Endothelial cell of umbilical vein (primary cell): ENCODE data around the gene FAM181A. TPM values are rescaled to one million over a fixed set of nuclear protein-coding genes. Genes with fewer than 3 reads are reported as not detected.

ENCODE experiments used
- BruUV-seq: library from RNA; stranded (reverse); fragments of 400-500 nt; replicated peaks from 2 replicates; lab custom pipeline; 2021; lab: Mats Ljungman, UMichigan
- CTCF ChIA-PET: fragments of 300-600, 350-600 bp; sonication (Branson Sonifier 250); formaldehyde crosslinking; loops from one replicate; lab custom pipeline; 2021; ENCODE audit warnings: antibody characterized with exemption, inconsistent platforms; lab: Charles Lee
- POLR2A ChIA-PET: fragments of 300-600, 350-600 bp; sonication (Branson Sonifier 250); formaldehyde crosslinking; loops from one replicate; lab custom pipeline; 2021; ENCODE audit warnings: antibody characterized with exemption, inconsistent platforms; lab: Charles Lee
- DNase-seq: peaks from one replicate; pipeline ENCODE4 v3.0.0-alpha.2; 2011; ENCODE audit warnings: low read depth, low spot score
- FAIRE-seq: peaks from 2 replicates; lab custom pipeline; 2011; peaks lifted over from hg19 to GRCh38; lab: Jason Lieb, UNC
- H2AFZ ChIP-seq: 2 replicates; pipeline ENCODE4 v1.6.0; 2012; ENCODE audit warnings: low read depth, low read length, control low read depth, inconsistent platforms
- H3K27ac ChIP-seq: 2 replicates; pipeline ENCODE4 v1.5.1; 2011; ENCODE audit warnings: low read depth, mild to moderate bottlenecking, control low read depth, low read length, moderate library complexity; ENCODE audit not compliant: insufficient read depth
- H3K27me3 ChIP-seq, 2 experiments: 2 replicates each; pipeline versions ENCODE4 v1.6.0 to v1.6.1; 2011; ENCODE audit warnings: low read length in 2 of 2, mixed read lengths in 1 of 2; ENCODE audit not compliant: control insufficient read depth in 2 of 2, insufficient read depth in 2 of 2
- H3K36me3 ChIP-seq, 2 experiments: 2 replicates in 1 of 2; 3 replicates in 1 of 2; pipeline ENCODE4 v1.5.1; 2011; ENCODE audit warnings: low read length in 2 of 2, mild to moderate bottlenecking in 1 of 2, moderate library complexity in 1 of 2; ENCODE audit not compliant: control insufficient read depth in 2 of 2, insufficient read depth in 2 of 2; ENCODE audit errors: extremely low read depth in 1 of 2
- H3K4me1 ChIP-seq: 3 replicates; pipeline ENCODE4 v1.5.1; 2011; ENCODE audit warnings: mild to moderate bottlenecking, low read length; ENCODE audit not compliant: control insufficient read depth, insufficient read depth; ENCODE audit errors: extremely low read depth
- H3K4me2 ChIP-seq: 2 replicates; pipeline ENCODE4 v1.6.1; 2011; ENCODE audit warnings: low read length, control low read depth, mixed read lengths; ENCODE audit not compliant: insufficient read depth
- H3K4me3 ChIP-seq, 3 experiments: fragments of 200-600 bp in 1 of 3; sonication (generic), shearing (Covaris generic) in 1 of 3; replicated peaks in 1 of 3; 2 replicates each; pipeline ENCODE4 v1.5.1; 2011 to 2016; ENCODE audit warnings: control low read depth in 3 of 3, low read length in 3 of 3, mild to moderate bottlenecking in 2 of 3, inconsistent platforms in 1 of 3, low read depth in 1 of 3, moderate library complexity in 1 of 3; ENCODE audit not compliant: insufficient read depth in 1 of 3
- H3K79me2 ChIP-seq: 2 replicates; pipeline ENCODE4 v1.6.0; 2012; ENCODE audit warnings: low read length, inconsistent platforms; ENCODE audit not compliant: control insufficient read depth, insufficient read depth
- H3K9ac ChIP-seq: replicated peaks from 2 replicates; pipeline ENCODE3; 2011; ENCODE audit warnings: low read length, control low read depth; ENCODE audit not compliant: insufficient read depth; ENCODE audit errors: extremely low read depth
- H3K9me1 ChIP-seq: replicated peaks from 3 replicates; pipeline ENCODE4 v1.6.0; 2011; ENCODE audit warnings: mild to moderate bottlenecking, low read length; ENCODE audit not compliant: control insufficient read depth, insufficient read depth; ENCODE audit errors: extremely low read depth
- H3K9me3 ChIP-seq: replicated peaks from 2 replicates; pipeline ENCODE4 v1.5.1; 2012; ENCODE audit warnings: low read length, inconsistent platforms; ENCODE audit not compliant: control insufficient read depth, insufficient read depth
- H4K20me1 ChIP-seq: replicated peaks from 2 replicates; pipeline ENCODE3; 2011; ENCODE audit warnings: mild to moderate bottlenecking, low read length; ENCODE audit not compliant: control insufficient read depth, insufficient read depth; ENCODE audit errors: extremely low read depth
- EZH2 ChIP-seq: IDR thresholded peaks from 2 replicates; pipeline ENCODE4 v1.6.1; 2012; ENCODE audit warnings: borderline replicate concordance, low read depth, mild to moderate bottlenecking, moderate library complexity, low read length, inconsistent platforms; ENCODE audit not compliant: severe bottlenecking
- FOS ChIP-seq: IDR thresholded peaks from 2 replicates; pipeline ENCODE4 v1.6.1; 2011; ENCODE audit warnings: mild to moderate bottlenecking, low read length, moderate library complexity, borderline replicate concordance; ENCODE audit not compliant: insufficient read depth
- GATA2 ChIP-seq: IDR thresholded peaks from 2 replicates; pipeline ENCODE4 v1.7.0; 2011; ENCODE audit warnings: low read depth, mild to moderate bottlenecking, moderate library complexity, mixed read lengths, low read length; ENCODE audit not compliant: insufficient read length, insufficient read depth
- MAX ChIP-seq: IDR thresholded peaks from 2 replicates; pipeline ENCODE4 v1.6.1; 2011; ENCODE audit not compliant: insufficient read depth, insufficient read length
- MYC ChIP-seq: IDR thresholded peaks from one replicate; pipeline ENCODE4 v1.6.1; 2011; ENCODE audit warnings: mild to moderate bottlenecking, low read depth, low read length
- POLR2A ChIP-seq: IDR thresholded peaks from 2 replicates; pipeline ENCODE4 v1.6.1; 2012; ENCODE audit warnings: low read depth, mild to moderate bottlenecking, control low read depth, low read length
- dilution Hi-C: fragments of 300-500 bp; cut with MboI; formaldehyde crosslinking; loops from one replicate; pipeline ENCODE4 v1.15.0; 2019; ENCODE audit warnings: low sequenced_read_pairs; ENCODE audit not compliant: extremely low pct_ligation_motif_present
- intact Hi-C: fragments of 100-400 bp; cut with micrococcal nuclease; formaldehyde crosslinking; loops from one replicate; pipeline ENCODE4 v1.10.0; 2022
- polyA plus RNA-seq, 4 experiments: library from polyadenylated mRNA; depleted of rRNA in 3 of 4; stranded (reverse) in 3 of 4; unstranded in 1 of 4; fragments of >200 nt; gene quantifications; 2 replicates each; pipeline versions ENCODE4 v1.2.1 to v1.2.3, GENCODE V29; 2011 to 2012; ENCODE audit warnings: missing spikeins in 1 of 4
- total RNA-seq: library from RNA; stranded (reverse); gene quantifications from 2 replicates; pipeline ENCODE4 v1.2.3, GENCODE V29; 2021

Gene FAM181A
- total and polyA plus RNA-seq, 2 donors (not counting 3 experiments of a cell fraction or from before 2014, with no cell fraction given), result not detected

- intact Hi-C loops, result no loop called here
- ChIA-PET POLR2A (no interaction called here), CTCF (interaction anchor here (0.9 kb wide), 1 partner anchor 37 kb away, joined by 3 read pairs; no protein-coding TSS in a partner anchor)
- Histone ChIP-seq H3K9me3 (no peaks in the 10 kb centered on the region), H3K9me1 (no peaks in the 10 kb centered on the region), H3K27me3 (no peaks in the 10 kb centered on the region), H2AFZ (no peak within 1 kb of the TSS), H3K9ac (no peak within 1 kb of the TSS), H3K4me1 (no peaks in the 10 kb centered on the region), H3K36me3 (no peaks in the 10 kb centered on the region), H3K79me2 (no peaks in the 10 kb centered on the region), H4K20me1 (no peaks in the 10 kb centered on the region), H3K4me2 (no peak within 1 kb of the TSS), H3K4me3 (no peak within 1 kb of the TSS), H3K27ac (no peak within 1 kb of the TSS)
- FAIRE-seq, result no peak
- TF ChIP-seq MAX (no peak), FOS (no peak), GATA2 (no peak), EZH2 (no peak), POLR2A (no peak), MYC (no peak)
- dilution Hi-C loops, result no loop called here
- no TSS peak for BruUV-seq
- no peak for DNase-seq
These were observed 49.4 kb downstream of the FAM181A start, which contains the start of gene ASB2 for GRCh38 chr14:93976477-93977057. Gene ASB2 (minus strand): TSS chr14:93976570. CDS start chr14:93964539, 12,031 bp downstream.

- no peaks in the 10 kb centered on the region for H3K36me3 ChIP-seq
- intact Hi-C loops, result no loop called here
- dilution Hi-C loops, result no loop called here
These were observed 50.0 kb downstream of the FAM181A start for GRCh38 chr14:93977171-93977570.

More at GRCh38 chr14:93977171-93977570, 50.0 kb downstream of the FAM181A start:
- Histone ChIP-seq H3K27me3 (no peaks in the 10 kb centered on the region), H3K4me2 (no peak overlapping the region), H3K9me1 (no peaks in the 10 kb centered on the region), H3K4me1 (no peaks in the 10 kb centered on the region), H3K9me3 (no peaks in the 10 kb centered on the region), H3K9ac (no peak overlapping the region), H3K79me2 (no peaks in the 10 kb centered on the region), H3K4me3 (no peak overlapping the region), H3K27ac (no peak overlapping the region), H4K20me1 (no peaks in the 10 kb centered on the region), H2AFZ (no peak overlapping the region)
- TF ChIP-seq POLR2A, result no peak
- no peak for TF ChIP-seq GATA2
- FAIRE-seq (no peak), DNase-seq (no peak)
- no TSS peak for BruUV-seq
- ChIA-PET CTCF (no interaction called here), POLR2A (no interaction called here)
